CD4-positive, alpha-beta T cell treated with Interleukin-17A for 4 hours (primary cell): ENCODE data around the gene CLEC2B.
"Not testable (repeated sequence)": the region's sequence is repeated elsewhere in the genome, so short reads cannot be mapped to it uniquely, and the experiment has no call there.

Experiments
- DNase-seq: peaks from one replicate; pipeline ENCODE4 v3.0.0-alpha.2; 2020; ENCODE audit warnings: mixed read lengths

CLEC2B gene

DNA sequence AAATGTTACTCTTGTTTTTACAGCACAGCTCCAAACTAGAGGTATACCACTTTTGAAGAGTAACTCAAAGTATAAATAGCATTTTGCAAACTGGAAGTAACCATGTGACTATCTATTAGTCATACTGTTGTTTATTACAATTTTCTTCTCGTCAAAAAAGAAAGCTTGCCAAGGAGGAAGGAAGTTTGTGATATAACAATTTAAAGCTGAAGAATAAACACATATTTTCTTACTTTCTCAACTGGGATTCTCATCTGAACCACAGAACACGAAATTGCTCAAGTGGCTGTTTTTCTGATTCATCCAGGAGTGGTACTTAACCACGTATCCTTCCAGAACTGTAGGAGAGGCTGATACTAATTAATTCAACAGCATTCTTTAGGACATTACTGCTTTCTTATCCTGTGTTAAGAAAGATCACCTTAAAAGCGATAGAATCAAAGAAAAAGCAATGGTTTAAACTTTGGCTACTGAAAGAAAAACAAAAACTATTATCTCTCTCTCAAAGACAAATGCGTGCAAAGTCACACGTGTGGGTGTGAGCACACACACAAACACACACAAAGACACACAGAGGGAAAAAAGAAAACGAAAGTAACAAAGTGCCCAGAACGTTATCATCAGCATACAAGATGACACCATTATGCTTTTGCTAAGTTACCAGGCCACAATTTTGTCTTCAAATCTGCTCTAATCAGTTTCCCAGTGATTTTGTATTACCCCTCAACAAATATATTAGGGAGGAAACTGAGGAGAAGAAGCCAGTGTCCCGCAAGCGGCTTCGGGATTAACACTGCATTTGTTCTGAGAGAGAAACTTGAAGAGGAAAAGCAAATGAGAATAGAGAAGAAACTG lies at the start of gene CLEC2B:
CLEC2B (minus strand) TSS at position 48 of the 855 bp plus-strand sequence.
- DNase-seq, result peak; percentile 35

DNA sequence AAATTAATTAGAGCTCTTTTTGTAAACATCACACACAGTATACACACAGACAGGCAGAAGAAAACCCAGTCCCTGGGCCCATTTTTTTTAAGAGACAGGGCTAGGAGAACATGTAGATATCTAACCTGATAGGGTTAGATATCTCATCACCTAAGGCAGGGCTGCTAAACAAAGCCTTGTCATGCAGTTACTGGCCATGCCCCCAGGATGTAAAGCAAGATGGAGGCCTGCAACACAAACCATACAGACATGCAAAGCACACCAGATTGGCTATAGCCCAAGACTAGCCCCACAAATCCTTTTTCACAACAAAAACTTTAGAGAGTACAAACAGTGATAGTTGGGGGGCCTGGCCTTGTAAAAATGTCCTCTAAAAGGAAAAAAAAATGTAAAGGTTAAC lies 42.6 kb upstream of the CLEC2B start:
- DNase-seq, result no peak

DNA sequence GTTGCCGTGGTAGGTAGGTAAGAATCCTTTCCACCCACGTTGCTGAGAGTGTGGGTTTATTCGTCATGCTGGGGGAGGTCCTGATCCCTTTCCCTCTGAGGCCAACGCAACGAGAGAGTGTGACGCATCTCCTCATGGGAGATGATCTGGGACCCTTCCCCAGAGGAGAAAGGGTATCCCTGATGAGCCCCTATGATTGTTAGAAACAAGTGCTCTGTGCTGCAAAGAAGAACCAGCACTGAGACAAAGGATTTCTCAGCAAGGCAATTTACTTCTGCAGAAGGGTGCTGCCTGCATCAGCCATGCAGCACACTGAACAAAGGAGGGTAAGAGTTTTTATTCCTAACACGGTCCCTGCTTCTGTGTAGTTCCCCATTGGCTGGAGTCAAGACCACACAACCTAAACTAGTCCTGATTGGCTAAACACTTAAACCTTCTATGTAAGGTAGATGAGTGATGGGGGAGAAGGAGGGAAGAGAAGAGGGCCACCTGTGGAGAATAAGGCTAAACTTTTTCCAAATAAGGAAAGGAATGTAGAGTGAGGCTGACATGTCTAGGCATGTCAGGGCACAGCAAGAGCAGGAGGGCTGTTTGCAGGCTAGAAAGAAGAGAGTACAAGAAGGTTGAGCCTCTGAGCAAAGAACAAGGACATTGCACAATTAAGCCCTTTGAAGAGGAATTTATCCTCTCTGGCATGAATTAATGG lies 41.7 kb upstream of the CLEC2B start:
- no peak for DNase-seq

DNA sequence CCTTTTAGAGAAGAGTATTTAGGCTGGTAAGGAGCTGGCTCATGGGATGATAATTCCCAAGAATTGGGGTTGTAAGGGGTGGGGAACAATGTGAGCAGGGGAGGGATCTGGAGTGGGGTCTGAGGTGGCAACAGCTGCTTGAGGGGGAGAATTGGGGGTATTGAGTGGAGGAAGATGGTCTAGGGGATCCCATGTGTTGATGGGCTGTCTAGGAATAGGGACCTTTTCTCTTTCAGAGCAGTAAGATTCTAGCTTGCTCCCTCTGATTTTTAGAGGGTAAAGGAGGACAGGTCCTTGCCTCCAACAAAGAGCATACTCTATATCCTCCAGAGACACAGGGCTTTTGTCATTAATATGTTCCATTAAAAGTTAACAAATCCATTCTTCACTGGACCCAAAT lies 40.6 kb upstream of the CLEC2B start:
- no peak for DNase-seq

DNA sequence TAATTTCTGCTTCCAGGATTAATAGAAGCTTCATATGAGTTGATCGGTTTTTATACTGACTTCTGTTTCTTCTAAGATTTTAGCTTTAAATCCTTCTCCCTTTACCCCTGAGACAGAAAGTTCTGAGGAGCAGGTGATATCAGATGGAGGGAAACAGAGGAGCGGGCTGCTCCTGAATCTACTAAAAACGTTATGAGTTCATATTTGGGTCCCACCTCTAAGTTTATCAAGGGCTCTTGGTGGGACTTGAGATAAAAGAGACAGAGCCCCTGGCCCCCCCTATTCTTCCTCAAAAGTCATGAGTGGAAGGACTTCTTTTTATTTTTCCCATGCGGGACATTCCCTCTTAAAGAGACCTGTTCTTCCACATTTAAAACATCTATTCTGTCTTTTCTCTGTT lies 39.2 kb upstream of the CLEC2B start:
- DNase-seq, result no peak

DNA sequence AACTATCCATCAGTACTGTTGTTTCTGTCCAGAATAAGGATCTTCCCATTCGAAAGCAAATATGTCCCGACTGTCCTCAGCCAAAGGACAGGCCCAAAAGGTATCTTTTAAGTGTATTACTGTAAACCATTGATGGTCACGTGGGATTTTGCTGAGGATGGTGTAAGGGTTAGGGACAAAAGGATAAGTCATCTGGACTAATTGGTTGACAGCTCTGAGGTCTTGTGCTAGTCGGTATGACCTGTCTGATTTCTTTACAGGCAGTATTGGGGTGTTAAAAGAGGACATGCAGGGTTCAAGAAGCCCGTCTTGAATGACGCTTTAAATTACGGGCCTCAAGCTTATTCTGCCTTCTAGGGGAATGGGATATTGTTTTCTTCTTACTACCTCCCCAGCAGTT lies 38.6 kb upstream of the CLEC2B start:
- no peak for DNase-seq

DNA sequence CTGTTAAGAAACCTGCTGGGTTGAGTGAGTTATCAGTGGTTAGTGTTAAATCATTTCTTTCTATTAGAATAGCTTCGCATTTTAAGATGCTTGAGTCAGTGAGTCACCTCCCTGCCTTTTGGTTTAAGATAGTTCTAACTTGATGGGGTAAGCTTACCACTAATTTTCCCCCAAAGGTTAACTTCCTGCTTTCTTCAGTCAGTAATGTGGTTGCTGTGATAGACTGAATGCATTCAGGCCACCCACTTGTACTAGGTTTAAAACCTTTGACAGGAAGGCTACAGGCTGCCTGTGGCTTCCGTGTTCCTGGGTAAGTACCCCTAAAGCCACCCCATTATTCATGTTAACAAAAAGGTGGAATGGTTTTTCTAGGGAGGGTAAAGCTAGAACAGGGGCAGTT lies 37.7 kb upstream of the CLEC2B start:
- DNase-seq, result peak; percentile 53

DNA sequence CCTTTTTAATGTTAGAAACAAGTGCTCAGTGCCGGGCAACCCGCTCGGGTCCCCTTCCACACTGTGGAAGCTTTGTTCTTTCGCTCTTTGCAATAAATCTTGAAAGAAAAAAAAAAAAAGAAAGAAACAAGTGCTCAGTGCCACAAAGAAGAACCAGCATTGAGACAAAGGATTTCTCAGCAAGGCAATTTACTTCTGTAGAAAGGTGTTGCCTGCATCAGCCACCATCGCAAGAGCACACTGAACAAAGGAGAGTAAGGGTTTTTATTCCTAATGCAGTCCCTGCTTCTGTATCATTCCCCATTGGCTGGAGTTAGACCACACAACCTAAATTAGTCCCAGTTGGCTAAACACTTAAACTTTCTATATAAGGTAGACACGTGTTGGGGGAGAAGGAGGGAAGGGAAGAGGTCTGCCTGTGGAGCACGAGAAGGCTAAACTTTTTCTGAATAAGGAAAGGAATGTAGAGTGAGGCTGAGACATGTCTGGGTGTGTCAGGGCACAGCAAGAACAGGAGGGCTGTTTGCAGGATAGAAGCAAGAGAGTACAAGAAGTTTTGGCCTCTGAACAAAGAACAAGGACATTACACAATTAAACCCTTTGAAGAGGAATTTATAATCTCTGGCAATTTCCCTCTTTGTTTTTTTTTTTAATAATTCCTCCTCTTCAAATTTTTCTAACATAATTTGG lies 33.5 kb upstream of the CLEC2B start:
- no peak for DNase-seq

DNA sequence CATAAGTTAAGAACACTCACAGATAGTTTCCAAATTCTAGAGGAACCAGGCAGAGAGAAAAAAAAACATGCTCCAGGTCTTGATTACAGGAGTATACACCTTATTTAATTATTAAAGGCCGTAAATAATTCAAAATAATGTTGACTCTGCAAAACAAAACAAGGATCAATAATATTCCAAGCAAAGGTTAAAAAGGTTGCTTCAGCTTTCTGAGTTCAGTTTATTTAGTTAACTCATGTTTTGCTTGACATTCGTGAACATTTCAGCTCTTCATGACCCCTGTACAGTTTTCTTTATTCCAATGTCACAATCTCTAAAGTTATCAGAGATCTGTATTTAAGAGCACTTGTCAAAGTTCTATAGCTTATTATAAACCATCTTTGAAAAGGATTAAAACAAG lies 31.8 kb upstream of the CLEC2B start:
- no peak for DNase-seq

DNA sequence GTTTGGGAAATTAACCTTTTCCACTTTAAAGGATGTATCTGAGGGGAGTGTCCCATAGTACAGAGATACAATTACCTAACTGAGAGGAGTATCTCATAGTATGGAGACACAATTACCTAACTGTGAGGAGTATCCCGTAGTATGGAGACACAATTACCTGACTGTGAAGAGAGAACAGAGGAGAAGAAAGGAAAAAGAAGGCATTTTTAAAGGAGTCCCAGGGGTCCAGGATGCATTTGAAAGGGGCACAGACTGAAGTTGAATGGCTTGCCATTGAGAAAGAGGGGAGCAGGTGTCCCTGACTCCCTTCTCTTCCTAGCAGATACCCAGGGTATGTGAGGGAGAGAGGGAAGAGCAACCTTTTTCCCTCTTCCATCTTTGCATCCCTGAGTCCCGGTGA lies 30.1 kb upstream of the CLEC2B start:
- no peak for DNase-seq

DNA sequence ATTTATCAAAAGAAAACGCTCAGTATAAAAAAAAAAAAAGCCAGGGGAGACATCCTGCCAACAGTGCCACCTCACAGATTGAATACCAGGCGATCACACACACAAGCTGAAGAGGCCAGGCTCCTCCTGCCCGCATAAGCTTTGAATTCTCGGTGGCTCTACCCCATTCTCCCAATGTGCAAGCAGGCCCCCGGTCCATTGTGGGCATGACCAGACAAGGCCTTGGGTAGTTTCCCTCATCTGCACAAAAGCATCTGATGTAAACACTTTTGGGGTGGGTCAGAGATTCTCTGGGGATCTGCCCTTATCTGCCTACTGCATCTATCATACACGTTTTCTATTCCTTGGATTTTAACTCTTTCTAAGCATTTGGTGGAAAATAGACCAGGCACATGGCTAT lies 28.4 kb upstream of the CLEC2B start:
- no peak for DNase-seq

DNA sequence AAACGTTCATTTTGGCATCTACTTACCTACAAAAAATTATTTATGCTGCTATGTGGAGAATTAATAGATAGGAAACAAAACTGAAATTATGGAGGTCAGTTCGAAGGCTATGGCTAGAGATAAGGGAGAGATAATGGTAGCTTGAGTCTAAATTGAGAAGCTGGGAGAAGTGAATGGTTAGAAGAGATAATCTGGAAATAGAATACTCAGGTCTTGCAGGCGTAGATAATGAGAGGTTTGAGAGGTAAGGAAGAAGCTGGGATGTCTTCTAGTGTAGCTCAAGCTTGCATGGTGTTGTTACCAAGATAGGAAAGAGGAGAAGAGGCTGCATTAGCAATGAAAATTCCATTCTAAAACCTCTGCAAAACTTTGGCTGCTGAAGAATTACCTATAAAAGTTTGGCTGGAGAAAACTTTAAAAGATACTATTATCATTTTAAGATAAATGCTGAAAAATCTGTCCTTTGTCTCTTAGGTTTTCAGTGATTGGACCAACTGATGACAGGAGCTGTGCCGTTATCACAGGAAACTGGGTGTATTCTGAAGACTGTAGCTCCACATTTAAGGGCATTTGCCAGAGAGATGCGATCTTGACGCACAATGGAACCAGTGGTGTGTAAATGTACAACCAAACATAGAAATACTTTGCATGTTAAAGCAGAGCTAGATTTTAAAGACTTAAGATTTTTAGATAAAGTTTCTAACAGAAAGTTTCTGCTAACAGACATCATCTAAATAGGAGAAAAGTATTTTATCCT lies 26.2 kb upstream of the CLEC2B start:
- DNase-seq, result no peak

DNA sequence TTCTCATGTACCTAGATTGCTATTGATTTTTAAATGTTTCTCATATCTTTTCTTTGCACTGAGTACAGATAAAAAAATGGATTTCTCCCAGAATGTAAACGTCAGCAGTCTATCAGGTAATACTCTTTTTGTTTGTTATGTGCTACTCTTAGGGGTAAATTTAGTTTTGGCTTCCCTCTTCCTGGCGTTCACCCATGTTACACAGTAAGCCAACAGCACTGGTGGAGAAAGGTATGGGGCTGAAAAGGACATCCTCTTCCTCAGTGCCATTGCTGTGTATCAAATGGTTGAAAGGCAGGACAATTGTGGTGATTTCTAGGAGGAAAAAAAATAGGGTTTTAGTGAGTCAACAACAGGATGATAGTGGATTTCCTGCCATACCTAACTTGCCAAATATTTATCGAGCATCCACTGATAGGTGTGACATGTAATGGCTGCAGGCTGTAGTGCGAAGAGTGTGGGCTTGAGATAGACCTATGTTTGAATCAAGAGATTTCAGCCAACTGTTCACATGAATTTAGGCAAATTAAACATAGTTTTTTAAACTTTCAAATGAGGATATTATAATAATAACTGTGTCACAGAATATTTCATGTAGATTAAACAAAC lies 19.6 kb upstream of the CLEC2B start:
- no peak for DNase-seq

DNA sequence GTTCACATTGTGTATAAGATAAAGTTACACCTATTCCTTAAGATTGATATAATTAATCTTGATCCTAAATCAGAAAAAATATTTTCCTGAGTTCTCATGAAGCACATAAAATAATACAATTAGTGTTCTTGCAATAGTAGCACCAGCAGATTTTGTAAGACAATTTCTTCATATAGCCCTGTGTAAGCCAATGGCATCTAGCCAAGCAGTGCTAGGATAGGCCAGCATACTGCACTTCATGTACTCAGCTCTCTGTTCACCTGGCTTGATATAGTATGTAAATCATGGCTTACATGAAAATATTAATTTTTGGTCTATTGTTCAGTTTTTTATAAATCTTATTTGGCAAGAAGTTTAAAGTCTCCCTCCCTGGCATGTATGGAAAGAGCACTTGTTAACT lies 14.0 kb upstream of the CLEC2B start:
- DNase-seq, result no peak

DNA sequence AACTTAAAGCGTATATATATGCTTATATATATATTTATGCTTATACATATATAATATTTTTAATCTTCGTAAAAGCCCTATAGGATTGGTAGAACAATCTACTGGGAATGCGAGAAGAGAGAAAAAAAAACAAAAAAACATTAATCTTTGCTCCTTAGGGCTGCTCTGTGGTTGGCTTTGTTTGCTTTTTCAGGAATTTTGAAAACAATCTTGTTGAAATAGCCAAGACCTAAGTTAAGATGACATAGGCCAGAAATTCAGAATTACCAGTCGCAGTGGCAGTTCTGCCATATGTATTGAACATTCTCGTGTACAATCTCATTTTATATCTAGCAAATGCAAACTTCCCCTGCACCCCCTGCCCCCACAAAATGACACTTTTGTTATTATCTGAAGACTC lies 12.8 kb upstream of the CLEC2B start:
- DNase-seq, result no peak

DNA sequence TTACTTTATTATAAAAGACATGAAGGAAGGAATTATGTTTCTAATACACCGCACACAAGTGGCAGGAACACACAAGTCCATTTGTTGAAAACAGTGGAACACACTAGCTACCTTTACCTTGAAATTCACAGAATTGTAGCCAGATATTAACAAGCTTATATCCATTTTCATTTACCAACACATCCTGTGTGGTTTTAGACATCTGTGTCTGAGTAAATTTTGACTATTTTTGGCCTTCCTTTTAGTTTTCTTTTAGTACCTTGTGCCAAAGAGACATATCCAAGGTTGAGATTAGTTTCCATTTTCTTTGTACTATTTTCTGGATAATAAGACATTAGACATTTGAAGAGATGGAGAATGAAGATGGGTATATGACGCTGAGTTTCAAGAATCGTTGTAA lies 12.1 kb upstream of the CLEC2B start, which contains the start of gene KLRF2:
KLRF2 (plus strand) TSS at position 244 of the 400 bp plus-strand sequence; CDS start at position 351, 107 bp downstream.
- no peak for DNase-seq

DNA sequence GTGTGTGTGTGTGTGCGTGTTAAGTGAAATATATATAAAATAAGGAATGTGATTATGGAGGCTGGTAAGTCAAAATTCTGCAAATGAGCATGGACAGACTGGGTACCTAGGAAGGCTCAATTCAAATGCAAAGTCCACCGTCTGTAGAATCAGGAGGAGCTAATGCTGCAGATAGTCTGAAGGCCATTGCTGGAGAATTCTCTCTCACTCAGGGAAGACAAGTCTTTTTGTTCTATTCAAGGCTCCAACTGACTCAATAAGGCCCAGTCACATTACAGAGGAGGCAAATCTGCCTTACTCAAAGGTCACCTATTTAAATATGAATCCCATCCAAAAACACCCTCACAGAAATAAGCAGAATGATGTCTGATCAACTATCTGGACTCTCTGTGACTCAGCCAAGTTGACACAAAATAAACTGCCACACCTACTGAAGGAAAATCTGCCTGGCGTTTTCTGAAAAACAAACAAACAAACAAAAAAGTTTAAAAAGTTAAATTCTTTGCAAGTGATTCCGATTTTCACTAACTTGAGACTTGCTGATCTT lies 11.5 kb upstream of the CLEC2B start:
- no peak for DNase-seq

DNA sequence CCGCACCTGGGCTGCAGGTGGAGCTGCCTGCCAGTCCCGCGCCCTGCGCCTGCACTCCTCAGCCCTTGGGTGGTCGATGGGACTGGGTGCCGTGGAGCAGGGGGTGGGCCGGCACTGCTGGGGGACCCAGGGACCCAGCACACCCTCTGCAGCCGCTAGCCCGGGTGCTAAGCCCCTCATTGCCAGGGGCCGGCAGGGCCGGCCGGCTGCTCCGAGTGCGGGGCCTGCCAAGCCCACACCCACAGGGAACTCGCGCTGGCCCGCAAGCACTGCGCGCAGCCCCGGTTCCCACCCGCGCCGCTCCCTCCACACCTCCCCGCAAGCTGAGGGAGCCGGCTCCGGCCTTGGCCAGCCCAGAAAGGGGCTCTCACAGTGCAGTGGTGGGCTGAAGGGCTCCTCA lies 7.0 kb upstream of the CLEC2B start:
- not testable (repeated sequence) for DNase-seq

DNA sequence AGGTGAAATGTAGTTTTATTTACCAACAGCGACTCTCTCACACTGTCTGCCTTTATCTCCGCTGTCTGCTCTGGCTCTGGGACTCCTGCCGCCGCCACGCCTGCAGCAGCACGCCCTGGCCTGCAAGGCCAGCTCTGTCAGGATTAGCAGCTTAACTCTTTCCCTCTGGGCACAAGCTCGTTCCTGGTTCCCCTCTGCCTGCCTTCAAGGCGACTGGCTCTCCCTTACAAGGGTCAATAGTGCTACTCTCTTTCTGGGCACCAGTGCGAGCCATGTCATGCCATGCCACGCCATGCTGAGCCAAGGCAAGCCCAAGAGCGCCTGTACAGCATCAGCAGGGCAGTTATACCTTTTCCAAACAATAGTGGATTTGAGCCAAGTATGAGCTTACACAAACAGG lies 3.6 kb upstream of the CLEC2B start:
- no peak for DNase-seq

DNA sequence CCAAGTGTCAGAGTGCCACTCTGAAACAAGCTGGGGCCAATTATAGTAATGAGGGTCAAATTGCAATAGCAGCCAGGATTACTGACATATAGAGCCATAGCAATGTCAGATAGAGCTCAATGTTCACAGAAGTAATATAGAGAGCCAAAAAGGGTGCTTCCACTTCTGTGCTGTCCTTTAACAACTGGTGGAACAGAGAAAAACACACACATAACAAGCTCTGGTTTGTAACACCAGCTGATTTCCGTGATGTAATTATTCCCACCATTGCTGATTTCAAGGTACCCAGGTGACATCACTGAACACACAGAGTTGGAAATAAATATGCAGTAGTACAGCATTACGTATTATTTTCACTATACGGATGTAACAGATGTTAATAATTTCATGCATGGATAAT lies 3.0 kb upstream of the CLEC2B start:
- DNase-seq, result no peak

DNA sequence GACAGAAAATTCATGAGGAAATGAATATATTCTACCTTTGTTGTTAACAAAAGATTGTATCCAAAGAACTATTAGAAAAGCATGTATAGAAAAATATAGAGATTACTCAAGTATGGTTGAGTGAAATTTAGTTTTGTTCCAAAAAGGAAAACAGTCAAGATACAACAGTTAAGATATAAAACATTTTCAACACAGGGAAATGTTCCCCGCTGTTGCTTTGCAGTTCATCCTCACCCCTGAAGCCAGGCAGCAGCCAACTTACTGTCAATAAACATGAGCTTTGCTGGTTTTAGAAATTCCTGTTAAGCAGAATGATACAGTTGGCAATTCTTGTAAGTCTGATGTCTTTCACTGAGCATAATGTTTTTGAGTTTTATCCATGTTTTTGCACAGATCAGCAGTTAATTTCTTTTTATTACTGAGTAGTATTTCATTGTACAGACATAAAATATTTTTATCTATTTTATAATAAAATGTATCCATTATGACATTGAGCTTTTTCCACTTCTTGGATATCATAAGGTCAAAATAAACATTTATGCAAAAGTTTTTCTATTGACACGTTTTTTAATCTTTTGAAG lies 1.2 kb upstream of the CLEC2B start:
- DNase-seq, result peak; percentile 38

DNA sequence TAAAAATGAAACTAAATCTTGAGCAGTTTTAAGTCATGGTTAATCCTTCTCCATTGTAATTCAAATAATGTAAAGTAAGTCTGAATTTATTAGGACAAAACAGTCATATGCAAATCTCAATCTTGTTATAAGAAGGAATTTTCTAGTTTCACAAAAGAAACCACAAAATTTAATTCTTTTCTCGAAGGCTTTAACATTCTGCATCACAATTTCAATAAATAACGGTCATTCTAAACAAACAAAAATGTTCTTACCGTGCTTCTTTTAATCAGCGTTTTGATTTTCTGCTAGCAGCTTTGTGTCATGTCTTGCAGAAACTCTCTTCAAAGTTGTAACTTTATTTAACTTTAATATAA lies 225 bp downstream of the CLEC2B start:
- no peak for DNase-seq
